Central memory CD8-positive, alpha-beta T cell (primary cell): ENCODE results near the gene STK17B.
A peak's percentile ranks its signal among the peaks of the same experiment; 100 is the strongest.

Experiments
- ATAC-seq: fragments of 150-1000 bp; cut with Tn5 transposase; replicated peaks from 2 replicates; pipeline ENCODE4 v1.10.0; 2022; ENCODE audit warnings: mild to moderate bottlenecking, moderate FRiP score, moderate number of reproducible peaks; ENCODE audit not compliant: poor library complexity, severe bottlenecking; ENCODE audit errors: extremely low read depth
- DNase-seq, 2 donors: peaks; one replicate each; pipeline ENCODE4 v3.0.0; 2021; ENCODE audit warnings: low spot score in 2 of 2
- H3K27ac Mint-ChIP-seq: one replicate; pipeline ENCODE4 v1.8.0; 2022; ENCODE audit warnings: low read depth, mild to moderate bottlenecking, moderate library complexity, mixed read lengths
- H3K27me3 Mint-ChIP-seq: one replicate; pipeline ENCODE4 v1.8.0; 2022; ENCODE audit warnings: mixed read lengths
- H3K36me3 Mint-ChIP-seq: one replicate; pipeline ENCODE4 v1.8.0; 2022; ENCODE audit warnings: mild to moderate bottlenecking, moderate library complexity, mixed read lengths; ENCODE audit not compliant: insufficient read depth
- H3K4me1 Mint-ChIP-seq: one replicate; pipeline ENCODE4 v1.8.0; 2022; ENCODE audit warnings: mixed read lengths
- H3K4me3 Mint-ChIP-seq: one replicate; pipeline ENCODE4 v1.8.0; 2022; ENCODE audit warnings: mild to moderate bottlenecking, moderate library complexity, mixed read lengths
- H3K9me3 Mint-ChIP-seq: one replicate; pipeline ENCODE4 v1.8.0; 2022; ENCODE audit warnings: mixed read lengths

Gene STK17B

GRCh38 chr2:196165016-196165415, 6.4 kb downstream of the STK17B start:
- Mint-ChIP-seq H3K9me3 (no peaks in the 10 kb centered on the region), H3K4me1 (peaks cover 54% of the 10 kb centered on the region), H3K27ac (peak overlapping the region; percentile 82), H3K36me3 (peaks cover 76% of the 10 kb centered on the region), H3K27me3 (no peaks in the 10 kb centered on the region), H3K4me3 (peak overlapping the region; percentile 99)
- ATAC-seq (peak; percentile 11), DNase-seq (no peak)

- ATAC-seq = peak; percentile 29
- no peaks in the 10 kb centered on the region for H3K27me3 Mint-ChIP-seq
- peaks cover 75% of the 10 kb centered on the region for H3K36me3 Mint-ChIP-seq
- H3K9me3 Mint-ChIP-seq = no peaks in the 10 kb centered on the region
- H3K27ac Mint-ChIP-seq = peak overlapping the region; percentile 96
- H3K4me3 Mint-ChIP-seq = peak overlapping the region; percentile 99
- DNase-seq = no peak
- peaks cover 60% of the 10 kb centered on the region for H3K4me1 Mint-ChIP-seq
Measured at GRCh38 chr2:196163285-196163684, 8.1 kb downstream of the STK17B start.

GRCh38 chr2:196162586-196163175, 8.7 kb downstream of the STK17B start:
- H3K27me3 Mint-ChIP-seq = no peaks in the 10 kb centered on the region
- DNase-seq (no peak), ATAC-seq (peak; percentile 6)
- peak overlapping the region; percentile 99 for H3K4me3 Mint-ChIP-seq
- no peaks in the 10 kb centered on the region for H3K9me3 Mint-ChIP-seq
- H3K4me1 Mint-ChIP-seq = peaks cover 60% of the 10 kb centered on the region
- H3K27ac Mint-ChIP-seq = peak overlapping the region; percentile 96
- peaks cover 74% of the 10 kb centered on the region for H3K36me3 Mint-ChIP-seq

- Mint-ChIP-seq H3K4me3 (peak overlapping the region; percentile 99), H3K36me3 (peaks cover 77% of the 10 kb centered on the region), H3K27me3 (no peaks in the 10 kb centered on the region), H3K9me3 (no peaks in the 10 kb centered on the region), H3K27ac (peak overlapping the region; percentile 92), H3K4me1 (peaks cover 52% of the 10 kb centered on the region)
- no peak for DNase-seq
- no peak for ATAC-seq
Measured at GRCh38 chr2:196160946-196161345, 10.4 kb downstream of the STK17B start.

- peak; percentile 64 for ATAC-seq
- Mint-ChIP-seq H3K27me3 (no peaks in the 10 kb centered on the region), H3K36me3 (peaks cover 77% of the 10 kb centered on the region), H3K9me3 (no peaks in the 10 kb centered on the region), H3K4me3 (peak overlapping the region; percentile 52), H3K27ac (peak overlapping the region; percentile 92), H3K4me1 (peaks cover 50% of the 10 kb centered on the region)
- DNase-seq = peak in 1 of 2 donors; percentile 66
Measured at GRCh38 chr2:196160101-196160500, 11.3 kb downstream of the STK17B start.

DNA sequence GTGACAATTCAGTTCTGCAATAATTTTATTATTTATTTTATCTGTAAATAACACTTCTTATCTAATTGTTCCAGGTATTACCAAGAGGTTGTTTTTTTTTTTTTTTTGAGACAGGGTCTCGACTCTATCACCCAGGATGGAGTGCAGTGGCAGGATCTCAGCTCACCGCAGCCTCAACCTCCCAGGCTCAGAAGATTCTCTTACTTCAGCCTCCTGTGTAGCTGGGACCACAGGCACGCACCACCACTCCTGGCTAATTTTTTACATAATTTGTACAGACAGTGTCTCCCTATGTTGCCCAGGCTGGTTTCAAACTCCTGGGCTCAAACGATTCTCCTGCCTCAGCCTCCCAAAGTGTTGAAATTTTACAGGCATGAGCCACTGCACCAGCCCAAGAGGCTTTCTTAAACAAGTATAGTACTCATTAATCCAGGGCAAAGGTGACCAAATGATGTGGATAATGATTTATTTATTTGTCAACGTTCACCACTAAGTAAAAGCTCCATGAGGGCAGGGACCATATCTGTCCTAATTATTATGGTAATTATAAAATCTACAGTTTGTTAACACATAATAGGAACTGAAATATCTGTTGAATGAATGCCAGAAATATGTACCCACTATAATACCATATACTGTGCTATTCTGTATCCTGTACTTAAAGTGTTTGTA, 12.0 kb downstream of the STK17B start:
- no peaks in the 10 kb centered on the region for H3K27me3 Mint-ChIP-seq
- ATAC-seq (no peak), DNase-seq (no peak)
- peaks cover 77% of the 10 kb centered on the region for H3K36me3 Mint-ChIP-seq
- H3K9me3 Mint-ChIP-seq = no peaks in the 10 kb centered on the region
- peak overlapping the region; percentile 73 for H3K4me3 Mint-ChIP-seq
- H3K4me1 Mint-ChIP-seq = peaks cover 50% of the 10 kb centered on the region
- H3K27ac Mint-ChIP-seq = peak overlapping the region; percentile 92

DNA sequence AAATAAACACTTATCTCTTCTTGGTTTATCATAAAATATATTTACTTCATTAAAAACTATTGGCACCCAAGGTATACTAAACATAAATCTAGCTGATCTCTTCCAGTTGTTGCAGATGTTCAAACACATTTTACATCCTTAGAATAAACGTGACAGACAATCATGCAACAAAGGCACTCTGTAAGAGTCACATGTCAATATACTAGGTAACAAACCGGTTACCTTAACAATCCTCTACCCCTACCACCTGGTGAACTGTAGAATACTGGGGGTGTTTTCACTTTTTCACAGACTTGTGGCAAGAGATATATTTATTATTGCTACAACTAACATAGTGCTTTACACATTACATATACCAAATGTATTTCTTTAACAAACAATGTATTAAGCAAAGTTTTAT, 15.8 kb downstream of the STK17B start:
- H3K36me3 Mint-ChIP-seq = peaks cover 80% of the 10 kb centered on the region
- H3K27me3 Mint-ChIP-seq = no peaks in the 10 kb centered on the region
- ATAC-seq (peak; percentile 39), DNase-seq (no peak)
- H3K4me3 Mint-ChIP-seq = peak overlapping the region; percentile 39
- peak overlapping the region; percentile 90 for H3K27ac Mint-ChIP-seq
- no peaks in the 10 kb centered on the region for H3K9me3 Mint-ChIP-seq
- peaks cover 60% of the 10 kb centered on the region for H3K4me1 Mint-ChIP-seq

GRCh38 chr2:196153480-196153879, 17.9 kb downstream of the STK17B start:
- H3K27ac Mint-ChIP-seq = peak overlapping the region; percentile 90
- DNase-seq (no peak), ATAC-seq (no peak)
- H3K9me3 Mint-ChIP-seq = no peaks in the 10 kb centered on the region
- peaks cover 71% of the 10 kb centered on the region for H3K4me1 Mint-ChIP-seq
- no peaks in the 10 kb centered on the region for H3K27me3 Mint-ChIP-seq
- H3K4me3 Mint-ChIP-seq = peak overlapping the region; percentile 69
- peaks cover 81% of the 10 kb centered on the region for H3K36me3 Mint-ChIP-seq

DNA sequence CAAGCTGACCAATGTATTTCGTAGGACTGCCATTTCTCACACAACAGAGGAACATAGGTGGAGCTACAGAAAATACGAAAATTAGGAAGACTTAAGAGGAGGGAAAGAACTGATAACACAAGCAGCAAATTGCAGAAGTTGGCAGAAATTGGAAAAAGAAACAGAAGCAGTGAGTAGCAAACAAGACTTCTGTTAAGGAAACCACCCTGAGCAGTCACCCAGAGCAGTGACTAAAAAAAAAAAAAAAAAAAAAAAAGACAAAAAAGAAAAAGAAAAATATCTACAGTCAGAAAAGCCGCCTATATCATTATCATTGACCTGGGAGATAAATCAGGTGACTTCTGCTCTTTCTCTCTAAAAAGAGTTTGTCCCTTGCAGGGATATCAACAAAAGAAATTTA, 21.4 kb downstream of the STK17B start:
- Mint-ChIP-seq H3K4me3 (peak overlapping the region; percentile 44), H3K27ac (peak overlapping the region; percentile 90)

GRCh38 chr2:196148736-196149135, 22.6 kb downstream of the STK17B start:
- no peaks in the 10 kb centered on the region for H3K27me3 Mint-ChIP-seq
- H3K4me1 Mint-ChIP-seq = peaks cover 67% of the 10 kb centered on the region
- ATAC-seq (no peak), DNase-seq (no peak)
- no peaks in the 10 kb centered on the region for H3K9me3 Mint-ChIP-seq
- H3K27ac Mint-ChIP-seq = peak overlapping the region; percentile 90
- H3K36me3 Mint-ChIP-seq = peaks cover 82% of the 10 kb centered on the region
- H3K4me3 Mint-ChIP-seq = peak overlapping the region; percentile 34

More for the DNA sequence above, 21.4 kb downstream of the STK17B start:
- Mint-ChIP-seq H3K9me3 (no peaks in the 10 kb centered on the region), H3K36me3 (peaks cover 83% of the 10 kb centered on the region), H3K27me3 (no peaks in the 10 kb centered on the region), H3K4me1 (peaks cover 70% of the 10 kb centered on the region)
- ATAC-seq (no peak), DNase-seq (no peak)

GRCh38 chr2:196145256-196145655, 26.1 kb downstream of the STK17B start:
- Mint-ChIP-seq H3K27ac (peak overlapping the region; percentile 50), H3K4me1 (peaks cover 61% of the 10 kb centered on the region), H3K4me3 (peak overlapping the region; percentile 0), H3K36me3 (peaks cover 88% of the 10 kb centered on the region), H3K27me3 (no peaks in the 10 kb centered on the region), H3K9me3 (no peaks in the 10 kb centered on the region)
- DNase-seq (no peak), ATAC-seq (no peak)

DNA sequence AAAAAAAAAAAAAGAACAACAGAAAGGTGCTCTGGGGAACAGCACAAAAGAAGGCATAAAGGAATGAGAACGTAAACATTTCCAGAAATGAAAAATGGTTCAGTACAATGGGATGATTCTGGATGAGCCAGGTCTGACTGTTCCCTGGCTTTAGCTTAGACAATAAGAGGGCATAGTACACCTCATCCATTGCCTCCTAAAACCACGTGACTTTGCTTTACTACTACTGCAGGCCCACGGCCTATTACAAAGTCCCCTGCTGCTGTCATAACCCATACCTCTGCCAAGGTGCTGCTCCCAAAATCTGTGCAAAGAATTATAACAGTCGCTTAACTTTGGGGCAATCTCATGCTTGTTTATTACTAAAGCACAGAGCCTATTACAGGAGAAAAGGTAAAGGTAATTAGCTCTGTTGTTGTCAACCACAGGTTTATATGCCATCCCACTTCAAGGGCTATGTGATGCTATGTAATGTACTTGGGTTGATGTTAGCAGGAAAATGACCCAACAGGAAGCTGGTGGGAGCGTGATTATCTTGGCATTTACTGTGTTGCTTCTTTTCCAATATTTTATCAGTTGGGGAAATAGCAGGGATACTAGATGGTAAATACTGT, 26.8 kb downstream of the STK17B start:
- H3K27ac Mint-ChIP-seq = peak overlapping the region; percentile 50
- H3K36me3 Mint-ChIP-seq = peaks cover 89% of the 10 kb centered on the region
- DNase-seq (no peak), ATAC-seq (peak; percentile 31)
- peaks cover 55% of the 10 kb centered on the region for H3K4me1 Mint-ChIP-seq
- no peaks in the 10 kb centered on the region for H3K9me3 Mint-ChIP-seq
- peak overlapping the region; percentile 0 for H3K4me3 Mint-ChIP-seq
- no peaks in the 10 kb centered on the region for H3K27me3 Mint-ChIP-seq

GRCh38 chr2:196143730-196144131, 27.6 kb downstream of the STK17B start:
- Mint-ChIP-seq H3K4me1 (peaks cover 47% of the 10 kb centered on the region), H3K27me3 (no peaks in the 10 kb centered on the region), H3K27ac (peak overlapping the region; percentile 50), H3K4me3 (peak overlapping the region; percentile 56), H3K9me3 (no peaks in the 10 kb centered on the region), H3K36me3 (peaks cover 88% of the 10 kb centered on the region)
- ATAC-seq = no peak
- DNase-seq = no peak
